Measurements from ENCODE around the gene MAPRE3.

Gene MAPRE3

GRCh38 chr2:26950246-26950645 is 20.2 kb upstream of the MAPRE3 start:
- DNase-seq (ENCODE audit: low spot score): no peak

- DNase-seq (ENCODE audit: low spot score): peak; percentile 79
Measured at GRCh38 chr2:26951236-26951635, 19.2 kb upstream of the MAPRE3 start.

GRCh38 chr2:26952374-26952773 is 18.1 kb upstream of the MAPRE3 start:
- no peak for DNase-seq (ENCODE audit: low spot score)

DNA sequence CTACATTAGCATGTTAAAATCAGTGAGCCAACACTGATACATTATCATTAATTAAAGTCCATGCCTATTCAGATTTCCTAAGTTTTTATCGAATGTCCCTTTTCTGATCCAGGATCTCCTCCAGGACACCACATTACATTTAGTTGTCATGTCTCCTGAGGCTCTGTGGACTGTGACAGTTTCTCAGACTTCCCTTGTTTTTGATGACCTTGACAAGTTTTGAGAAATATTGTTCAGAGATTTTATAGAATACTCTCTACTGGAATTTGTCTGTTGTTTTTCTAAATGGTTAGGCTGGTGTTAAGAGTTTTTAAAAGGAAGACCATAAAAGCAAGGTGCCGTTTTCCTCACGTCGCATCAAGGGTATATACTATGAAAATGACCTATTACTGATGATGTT is 16.3 kb upstream of the MAPRE3 start:
- no peak for DNase-seq (ENCODE audit: low spot score)

GRCh38 chr2:26957041-26957440 is 13.4 kb upstream of the MAPRE3 start:
- DNase-seq (ENCODE audit: low spot score): no peak

DNA sequence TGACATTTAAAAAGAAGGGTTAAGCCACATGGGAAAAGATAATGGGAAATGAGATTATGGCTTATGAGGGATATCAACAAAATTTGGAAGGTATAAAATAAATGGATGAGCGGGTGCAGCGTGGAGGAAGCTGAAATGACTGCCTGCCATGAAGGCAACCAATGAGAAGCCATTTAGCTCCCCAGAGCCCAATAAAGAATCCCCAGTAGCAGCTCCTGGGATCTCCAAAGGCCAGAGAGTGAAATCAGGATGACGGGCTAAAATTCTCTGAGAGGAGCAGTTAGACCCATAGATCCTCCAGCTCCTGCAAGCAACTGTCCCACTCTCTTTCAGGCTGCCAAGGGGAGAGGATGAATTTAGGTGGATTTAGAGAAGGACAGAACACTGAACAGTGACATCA is 12.9 kb upstream of the MAPRE3 start:
- no peak for DNase-seq (ENCODE audit: low spot score)

- DNase-seq (ENCODE audit: low spot score): no peak
Measured at GRCh38 chr2:26959331-26959730, 11.1 kb upstream of the MAPRE3 start.

- no peak for DNase-seq (ENCODE audit: low spot score)
Measured at GRCh38 chr2:26964446-26965130, 5.8 kb upstream of the MAPRE3 start.

- DNase-seq (ENCODE audit: low spot score): no peak
Measured at GRCh38 chr2:26968001-26968400, 2.4 kb upstream of the MAPRE3 start.

- DNase-seq (ENCODE audit: low spot score): no peak
Measured at GRCh38 chr2:26969077-26969844, 1.2 kb upstream of the MAPRE3 start.

DNA sequence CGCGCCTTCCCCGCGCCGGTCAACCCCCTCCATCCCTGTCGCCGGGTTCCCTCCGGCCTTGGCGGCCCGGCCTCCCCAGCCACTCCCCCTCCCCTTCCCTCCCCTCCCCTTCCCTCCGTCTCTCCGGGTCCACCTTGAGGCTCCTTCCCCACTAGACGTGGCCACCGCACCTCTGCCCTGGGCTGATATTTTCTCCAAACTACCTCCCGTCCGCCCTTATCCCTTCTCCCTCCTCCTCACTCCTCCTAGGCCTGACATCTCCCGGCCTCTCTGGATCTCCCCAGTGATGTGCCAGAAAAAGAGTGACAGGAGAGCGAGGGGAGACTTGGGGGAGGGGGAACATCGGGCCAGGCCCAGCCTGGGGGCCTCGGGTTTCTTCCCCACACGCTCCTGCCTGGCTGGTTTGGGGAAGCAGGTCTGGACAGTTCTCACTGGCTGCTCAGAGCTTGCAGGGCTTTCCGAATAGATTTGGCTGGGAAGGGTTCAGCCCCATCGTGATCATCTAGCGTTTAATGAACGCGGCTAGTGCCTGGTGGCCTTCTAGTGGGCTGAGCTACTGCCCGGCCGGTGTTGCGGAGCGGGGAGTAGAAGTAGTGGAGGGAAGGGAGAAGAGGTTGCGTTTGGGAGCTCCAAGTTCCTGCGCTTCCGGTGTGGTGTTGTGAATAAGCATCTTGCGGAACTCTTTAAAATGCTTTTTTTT is 641 bp downstream of the MAPRE3 start:
- DNase-seq (ENCODE audit: low spot score): peak; percentile 56

GRCh38 chr2:26971911-26972786 is 1.7 kb downstream of the MAPRE3 start:
- DNase-seq (ENCODE audit: low spot score): peak; percentile 41

DNA sequence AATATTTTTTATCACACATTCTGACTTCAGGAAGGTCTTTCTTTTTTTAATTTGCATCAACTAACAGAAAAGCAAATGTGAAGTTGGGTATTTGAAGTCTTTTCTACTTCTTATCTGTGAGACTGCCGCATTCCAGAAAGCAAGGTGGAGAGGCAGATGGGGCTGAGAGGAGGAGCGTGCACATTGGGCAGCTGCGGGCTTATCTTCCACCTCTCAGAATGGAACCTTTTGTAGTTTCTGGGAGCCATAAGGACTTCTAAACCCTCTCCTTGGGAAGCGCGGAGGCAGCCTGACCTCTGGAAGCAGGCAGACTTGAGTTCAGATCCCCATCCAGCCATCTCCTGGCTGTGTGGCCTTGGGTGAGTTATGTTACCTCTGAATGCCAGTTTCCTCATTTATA is 3.9 kb downstream of the MAPRE3 start:
- DNase-seq (ENCODE audit: low spot score): no peak

DNA sequence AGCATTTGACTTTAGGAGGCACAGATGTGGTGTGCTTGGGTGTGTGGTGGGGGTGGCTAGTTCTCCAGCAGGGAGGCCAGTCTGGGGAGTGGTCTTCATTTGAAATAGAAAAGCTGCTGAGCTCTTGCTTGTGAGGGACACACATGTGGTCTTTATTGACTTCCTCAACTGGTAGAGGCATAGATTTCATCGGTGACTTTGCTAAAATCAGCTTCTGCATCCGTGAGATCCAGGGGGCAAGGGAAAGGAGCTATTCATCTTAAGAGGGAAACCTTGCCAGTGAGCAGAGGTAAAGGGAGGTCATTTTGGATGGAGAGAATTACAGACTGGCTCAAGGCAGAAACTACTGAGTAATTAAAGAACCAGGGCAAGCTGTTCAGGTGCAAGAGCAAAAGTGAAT is 4.7 kb downstream of the MAPRE3 start:
- no peak for DNase-seq (ENCODE audit: low spot score)

GRCh38 chr2:26975656-26976055 is 5.2 kb downstream of the MAPRE3 start:
- DNase-seq (ENCODE audit: low spot score): no peak

GRCh38 chr2:26976237-26976636 is 5.8 kb downstream of the MAPRE3 start:
- DNase-seq (ENCODE audit: low spot score): peak; percentile 62

DNA sequence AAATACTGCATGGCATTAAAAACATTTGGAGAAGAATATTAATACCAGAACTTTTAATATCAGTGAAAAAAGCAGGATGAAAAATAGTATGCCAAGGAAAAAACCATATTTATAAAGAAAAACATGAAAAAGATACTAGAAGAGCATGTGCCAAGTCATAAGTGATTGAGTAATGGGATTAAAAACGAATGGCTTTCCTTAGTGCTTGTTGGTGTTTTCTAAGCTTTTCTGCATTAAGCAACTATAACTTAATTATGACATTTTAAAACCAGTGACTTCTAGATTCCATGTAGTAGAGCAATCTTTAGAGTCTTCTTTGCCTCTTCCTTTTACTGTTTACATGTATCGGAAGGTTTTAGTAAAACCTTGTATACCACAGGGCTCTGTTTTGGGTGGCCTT is 6.6 kb downstream of the MAPRE3 start:
- no peak for DNase-seq (ENCODE audit: low spot score)

GRCh38 chr2:26978061-26978596 is 7.7 kb downstream of the MAPRE3 start:
- peak; percentile 61 for DNase-seq (ENCODE audit: low spot score)

- no peak for DNase-seq (ENCODE audit: low spot score)
Measured at GRCh38 chr2:26979741-26980140, 9.3 kb downstream of the MAPRE3 start.

DNA sequence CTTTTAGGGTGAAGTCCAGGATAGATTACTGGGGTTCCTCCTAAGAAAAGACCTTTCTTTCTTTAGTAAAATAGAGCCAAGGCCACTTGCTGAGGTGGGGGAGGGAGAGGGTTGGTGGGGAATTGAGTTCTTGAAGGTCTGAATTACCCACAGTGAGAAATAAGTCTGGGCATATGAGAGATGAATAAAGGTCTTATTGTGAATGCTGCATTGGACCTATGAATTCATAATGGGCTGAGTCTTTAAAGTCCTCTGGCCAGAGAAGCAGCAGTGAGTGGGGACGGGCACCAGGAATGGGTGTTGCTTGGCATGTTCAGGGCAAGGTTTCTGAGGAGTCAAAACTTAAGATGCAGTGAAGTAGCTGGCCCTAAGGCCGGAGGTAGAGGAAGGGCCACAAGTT is 10.5 kb downstream of the MAPRE3 start:
- no peak for DNase-seq (ENCODE audit: low spot score)

DNA sequence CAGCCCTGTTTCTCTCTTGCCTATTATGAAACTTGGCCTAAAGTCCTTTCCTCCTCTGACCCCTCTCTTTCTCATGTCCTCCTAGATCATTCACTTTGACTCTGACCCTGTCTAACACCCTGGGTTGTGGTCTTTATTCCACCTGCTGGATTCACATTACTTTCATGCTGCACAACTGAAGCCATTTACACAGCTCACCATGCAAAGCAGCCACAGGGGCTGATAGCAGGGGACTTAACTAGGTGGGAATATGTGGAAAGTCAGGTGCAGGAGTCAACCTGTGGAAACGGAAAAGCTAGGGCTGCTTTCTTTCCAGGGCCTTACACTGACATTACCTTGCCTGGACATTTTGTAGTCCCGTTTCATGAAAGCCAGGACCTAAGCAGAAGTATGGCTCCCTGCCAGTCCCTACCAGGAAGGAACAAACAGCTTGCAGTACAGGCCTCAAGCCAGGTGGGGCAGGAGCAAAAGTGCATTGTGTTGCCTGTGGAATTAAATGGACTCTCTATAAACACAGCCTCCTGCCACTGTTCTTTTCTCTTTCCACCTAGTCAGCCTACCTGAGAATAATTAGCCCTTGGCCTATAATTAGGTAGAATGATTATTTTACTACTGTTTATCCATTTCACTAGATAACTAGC is 11.8 kb downstream of the MAPRE3 start:
- peak; percentile 99 for DNase-seq (ENCODE audit: low spot score)

All from cerebellar cortex (tissue), 1 donor.